Measurements from ENCODE around the gene NR2F1-AS1. TPM values are rescaled to one million over a fixed set of nuclear protein-coding genes. Genes with fewer than 3 reads are reported as not detected.

NR2F1-AS1 gene
- total RNA-seq, 2 experiments from 2014 or later = not detected

- ChIA-PET CTCF (interaction anchor here (1.6 to 2.5 kb wide), 3 partner anchors 10 to 215 kb away, joined by 3 to 9 read pairs (median 6); no protein-coding TSS in a partner anchor), POLR2A (no interaction called here)
- H3K27me3 Mint-ChIP-seq = peaks cover 47% of the 10 kb centered on the region
- H3K9me3 Mint-ChIP-seq = no peaks in the 10 kb centered on the region
- intact Hi-C loops (cut with micrococcal nuclease) = loop anchor here (1.0 to 10.0 kb wide), 5 partner anchors 9 to 1269 kb away; no protein-coding TSS in a partner anchor
- peaks cover 27% of the 10 kb centered on the region for H3K4me1 Mint-ChIP-seq (ENCODE audit: low read depth)
- H3K27ac Mint-ChIP-seq = no peak overlapping the region
- DNase-seq = no peak
- H3K4me3 Mint-ChIP-seq = peak overlapping the region; percentile 57
- peaks cover 13% of the 10 kb centered on the region for H3K36me3 Mint-ChIP-seq
These were observed 4.9 kb upstream of the NR2F1-AS1 start for GRCh38 chr5:93585767-93586385.

GRCh38 chr5:93585041-93585766, 4.2 kb upstream of the NR2F1-AS1 start:
- no peaks in the 10 kb centered on the region for H3K9me3 Mint-ChIP-seq
- ChIA-PET CTCF (interaction anchor here (1.6 kb wide), 1 partner anchor 10 kb away, joined by 3 read pairs; no protein-coding TSS in a partner anchor), POLR2A (no interaction called here)
- H3K4me1 Mint-ChIP-seq (ENCODE audit: low read depth) = peaks cover 33% of the 10 kb centered on the region
- H3K36me3 Mint-ChIP-seq = peaks cover 13% of the 10 kb centered on the region
- H3K27me3 Mint-ChIP-seq = peaks cover 52% of the 10 kb centered on the region
- no peak for DNase-seq
- intact Hi-C loops (cut with micrococcal nuclease) = loop anchor here (10.0 kb wide), 2 partner anchors 1210 to 1270 kb away; no protein-coding TSS in a partner anchor
- no peak overlapping the region for H3K27ac Mint-ChIP-seq
- H3K4me3 Mint-ChIP-seq = peak overlapping the region; percentile 53

- CTCF ChIA-PET = no interaction called here
- intact Hi-C loops (cut with micrococcal nuclease) = loop anchor here (5.0 to 10.0 kb wide), 3 partner anchors 1153 to 1270 kb away; no protein-coding TSS in a partner anchor
- Mint-ChIP-seq H3K9me3 (no peaks in the 10 kb centered on the region), H3K27me3 (peaks cover 47% of the 10 kb centered on the region), H3K4me3 (peak overlapping the region; percentile 32), H3K36me3 (peaks cover 13% of the 10 kb centered on the region), H3K4me1 (ENCODE audit: low read depth) (peaks cover 35% of the 10 kb centered on the region), H3K27ac (no peak overlapping the region)
- no peak for DNase-seq
- POLR2A ChIA-PET = no interaction called here
These were observed 3.6 kb upstream of the NR2F1-AS1 start for GRCh38 chr5:93584596-93585040.

- Mint-ChIP-seq H3K4me3 (peak overlapping the region; percentile 32), H3K27ac (no peak overlapping the region), H3K27me3 (peaks cover 42% of the 10 kb centered on the region), H3K36me3 (peaks cover 13% of the 10 kb centered on the region), H3K9me3 (no peaks in the 10 kb centered on the region), H3K4me1 (ENCODE audit: low read depth) (peaks cover 35% of the 10 kb centered on the region)
- POLR2A ChIA-PET = no interaction called here
- intact Hi-C loops (cut with micrococcal nuclease) = loop anchor here (2.0 to 10.0 kb wide), 5 partner anchors 37 to 1271 kb away; a partner anchor contains a TSS
- peak; percentile 42 for DNase-seq
- CTCF ChIA-PET = interaction anchor here (1.6 kb wide), 1 partner anchor 23 kb away, joined by 4 read pairs; no protein-coding TSS in a partner anchor
These were observed 3.0 kb upstream of the NR2F1-AS1 start for GRCh38 chr5:93583768-93584595.

- H3K4me3 Mint-ChIP-seq = no peak overlapping the region
- ChIA-PET POLR2A (no interaction called here), CTCF (interaction anchor here (0.7 to 1.6 kb wide), 3 partner anchors 18 to 329 kb away, joined by 3 to 4 read pairs (median 4); no protein-coding TSS in a partner anchor)
- intact Hi-C loops (cut with micrococcal nuclease) = loop anchor here (2.0 to 10.0 kb wide), 5 partner anchors 37 to 1271 kb away; a partner anchor contains a TSS
- H3K36me3 Mint-ChIP-seq = peaks cover 8% of the 10 kb centered on the region
- no peaks in the 10 kb centered on the region for H3K9me3 Mint-ChIP-seq
- no peak overlapping the region for H3K27ac Mint-ChIP-seq
- DNase-seq = no peak
- H3K4me1 Mint-ChIP-seq (ENCODE audit: low read depth) = peaks cover 31% of the 10 kb centered on the region
- H3K27me3 Mint-ChIP-seq = peaks cover 43% of the 10 kb centered on the region
These were observed 2.4 kb upstream of the NR2F1-AS1 start for GRCh38 chr5:93583439-93583767.

GRCh38 chr5:93582677-93583438, 1.8 kb upstream of the NR2F1-AS1 start, which contains the start of gene NR2F1:
Gene NR2F1, plus strand, starts transcription at chr5:93583222. Its CDS starts 1,802 bp downstream, at chr5:93585024.
- DNase-seq = no peak
- POLR2A ChIA-PET = no interaction called here
- intact Hi-C loops (cut with micrococcal nuclease) = loop anchor here (2.0 to 10.0 kb wide), 5 partner anchors 38 to 1272 kb away; a partner anchor contains a TSS
- Mint-ChIP-seq H3K27ac (no peak within 1 kb of the TSS), H3K4me1 (ENCODE audit: low read depth) (peaks cover 27% of the 10 kb centered on the region), H3K9me3 (no peaks in the 10 kb centered on the region), H3K27me3 (peaks cover 44% of the 10 kb centered on the region), H3K4me3 (no peak within 1 kb of the TSS), H3K36me3 (peaks cover 5% of the 10 kb centered on the region)
- CTCF ChIA-PET = interaction anchor here (0.7 to 1.6 kb wide), 6 partner anchors 19 to 1155 kb away, joined by 3 to 4 read pairs (median 3); no protein-coding TSS in a partner anchor

GRCh38 chr5:93582167-93582462, 1.1 kb upstream of the NR2F1-AS1 start:
- no peaks in the 10 kb centered on the region for H3K36me3 Mint-ChIP-seq
- H3K27ac Mint-ChIP-seq = no peak overlapping the region
- intact Hi-C loops (cut with micrococcal nuclease) = loop anchor here (2.0 to 10.0 kb wide), 5 partner anchors 39 to 1273 kb away; a partner anchor contains a TSS
- ChIA-PET POLR2A (no interaction called here), CTCF (interaction anchor here (0.8 to 1.2 kb wide), 3 partner anchors 19 to 1155 kb away, joined by 3 to 4 read pairs (median 3); no protein-coding TSS in a partner anchor)
- no peak for DNase-seq
- no peaks in the 10 kb centered on the region for H3K9me3 Mint-ChIP-seq
- H3K27me3 Mint-ChIP-seq = peaks cover 44% of the 10 kb centered on the region
- no peak overlapping the region for H3K4me3 Mint-ChIP-seq
- peaks cover 20% of the 10 kb centered on the region for H3K4me1 Mint-ChIP-seq (ENCODE audit: low read depth)

- ChIA-PET POLR2A (no interaction called here), CTCF (interaction anchor here (0.6 to 1.0 kb wide), 7 partner anchors 9 to 1938 kb away, joined by 3 to 6 read pairs (median 3); no protein-coding TSS in a partner anchor)
- peak overlapping the region; percentile 40 for H3K4me3 Mint-ChIP-seq
- H3K36me3 Mint-ChIP-seq = no peaks in the 10 kb centered on the region
- intact Hi-C loops (cut with micrococcal nuclease) = loop anchor here (2.0 to 10.0 kb wide), 4 partner anchors 335 to 1275 kb away; no protein-coding TSS in a partner anchor
- peak; percentile 25 for DNase-seq
- peaks cover 48% of the 10 kb centered on the region for H3K27me3 Mint-ChIP-seq
- H3K9me3 Mint-ChIP-seq = no peaks in the 10 kb centered on the region
- H3K4me1 Mint-ChIP-seq (ENCODE audit: low read depth) = peaks cover 13% of the 10 kb centered on the region
- no peak overlapping the region for H3K27ac Mint-ChIP-seq
These were observed 724 bp downstream of the NR2F1-AS1 start for GRCh38 chr5:93580063-93580926.

GRCh38 chr5:93579692-93580062, 1.3 kb downstream of the NR2F1-AS1 start:
- Mint-ChIP-seq H3K27ac (no peak overlapping the region), H3K4me3 (peak overlapping the region; percentile 40), H3K27me3 (peaks cover 53% of the 10 kb centered on the region), H3K9me3 (no peaks in the 10 kb centered on the region), H3K4me1 (ENCODE audit: low read depth) (peaks cover 13% of the 10 kb centered on the region), H3K36me3 (no peaks in the 10 kb centered on the region)
- peak; percentile 29 for DNase-seq
- intact Hi-C loops (cut with micrococcal nuclease) = loop anchor here (2.0 to 10.0 kb wide), 4 partner anchors 335 to 1275 kb away; no protein-coding TSS in a partner anchor
- ChIA-PET CTCF (no interaction called here), POLR2A (no interaction called here)

GRCh38 chr5:93578813-93579691, 2.0 kb downstream of the NR2F1-AS1 start:
- Mint-ChIP-seq H3K9me3 (no peaks in the 10 kb centered on the region), H3K4me3 (no peak overlapping the region), H3K4me1 (ENCODE audit: low read depth) (peaks cover 13% of the 10 kb centered on the region), H3K27me3 (peaks cover 58% of the 10 kb centered on the region), H3K36me3 (no peaks in the 10 kb centered on the region), H3K27ac (no peak overlapping the region)
- CTCF ChIA-PET = no interaction called here
- intact Hi-C loops (cut with micrococcal nuclease) = no loop called here
- DNase-seq = peak; percentile 21
- POLR2A ChIA-PET = no interaction called here

All from activated CD4-positive, alpha-beta memory T cell treated with anti-CD3 and anti-CD28 coated beads for 36 hours (primary cell).